Muscle layer of duodenum (tissue), 2 donors: ENCODE results near the gene STRIT1.

ENCODE experiments used
- H3K27ac ChIP-seq: one replicate; pipeline ENCODE4 v1.7.0; 2013; ENCODE audit warnings: mild to moderate bottlenecking, low read length
- H3K27me3 ChIP-seq: one replicate; pipeline ENCODE4 v1.7.0; 2013; ENCODE audit warnings: low read depth, mild to moderate bottlenecking, control low read depth, low read length
- H3K36me3 ChIP-seq, 2 donors: one replicate each; pipeline ENCODE4 v1.7.0; 2013; ENCODE audit warnings: low read length in 2 of 2, control low read depth in 1 of 2, mild to moderate bottlenecking in 1 of 2; ENCODE audit not compliant: insufficient read depth in 2 of 2, control insufficient read depth in 1 of 2
- H3K4me1 ChIP-seq, 2 donors: one replicate each; pipeline ENCODE4 v1.7.0; 2013; ENCODE audit warnings: low read length in 2 of 2, mild to moderate bottlenecking in 2 of 2, control low read depth in 1 of 2, moderate library complexity in 1 of 2; ENCODE audit not compliant: insufficient read depth in 2 of 2, control insufficient read depth in 1 of 2
- H3K4me3 ChIP-seq, 2 donors: one replicate each; pipeline ENCODE4 v1.7.0; 2013; ENCODE audit warnings: low read length in 2 of 2, low read depth in 1 of 2, mild to moderate bottlenecking in 1 of 2
- H3K9me3 ChIP-seq, 2 donors: one replicate each; pipeline ENCODE4 v1.7.0; 2013; ENCODE audit warnings: low read length in 2 of 2, control low read depth in 1 of 2, mild to moderate bottlenecking in 1 of 2; ENCODE audit not compliant: control insufficient read depth in 1 of 2
- donor health status: healthy.

STRIT1 gene

GRCh38 chr3:155312781-155313180, 19.3 kb upstream of the STRIT1 start:
- H3K27me3 ChIP-seq = no peaks in the 10 kb centered on the region
- no peak overlapping the region for H3K4me3 ChIP-seq
- no peak overlapping the region for H3K27ac ChIP-seq
- no peaks in the 10 kb centered on the region for H3K9me3 ChIP-seq
- no peaks in the 10 kb centered on the region for H3K36me3 ChIP-seq
- no peaks in the 10 kb centered on the region for H3K4me1 ChIP-seq

- H3K27me3 ChIP-seq = no peaks in the 10 kb centered on the region
- H3K36me3 ChIP-seq = no peaks in the 10 kb centered on the region
- H3K4me3 ChIP-seq = no peak overlapping the region
- no peak overlapping the region for H3K27ac ChIP-seq
- H3K4me1 ChIP-seq = no peaks in the 10 kb centered on the region
- no peaks in the 10 kb centered on the region for H3K9me3 ChIP-seq
These were observed 16.1 kb upstream of the STRIT1 start for GRCh38 chr3:155309581-155309980.

GRCh38 chr3:155308831-155309230, 15.3 kb upstream of the STRIT1 start:
- H3K4me1 ChIP-seq = no peaks in the 10 kb centered on the region
- no peak overlapping the region for H3K4me3 ChIP-seq
- H3K9me3 ChIP-seq = no peaks in the 10 kb centered on the region
- H3K36me3 ChIP-seq = no peaks in the 10 kb centered on the region
- H3K27me3 ChIP-seq = no peaks in the 10 kb centered on the region
- no peak overlapping the region for H3K27ac ChIP-seq

DNA sequence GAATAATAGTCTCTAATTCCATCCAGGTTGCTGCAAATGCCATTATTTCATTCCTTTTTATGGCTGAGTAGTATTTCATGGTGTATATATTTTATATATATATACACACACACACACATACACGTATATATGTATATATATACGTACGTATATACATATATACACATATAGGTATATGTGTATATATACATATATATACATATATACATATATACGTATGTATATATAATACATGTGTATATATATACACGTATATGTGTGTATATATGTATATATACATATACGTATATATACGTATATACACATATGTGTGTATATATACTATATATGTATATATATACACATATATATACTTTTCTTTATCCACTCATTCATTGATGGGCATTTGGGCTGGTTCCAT, 13.7 kb upstream of the STRIT1 start:
- no peak overlapping the region for H3K27ac ChIP-seq
- H3K4me3 ChIP-seq = no peak overlapping the region
- H3K27me3 ChIP-seq = no peaks in the 10 kb centered on the region
- H3K36me3 ChIP-seq = no peaks in the 10 kb centered on the region
- H3K4me1 ChIP-seq = no peaks in the 10 kb centered on the region
- no peaks in the 10 kb centered on the region for H3K9me3 ChIP-seq

DNA sequence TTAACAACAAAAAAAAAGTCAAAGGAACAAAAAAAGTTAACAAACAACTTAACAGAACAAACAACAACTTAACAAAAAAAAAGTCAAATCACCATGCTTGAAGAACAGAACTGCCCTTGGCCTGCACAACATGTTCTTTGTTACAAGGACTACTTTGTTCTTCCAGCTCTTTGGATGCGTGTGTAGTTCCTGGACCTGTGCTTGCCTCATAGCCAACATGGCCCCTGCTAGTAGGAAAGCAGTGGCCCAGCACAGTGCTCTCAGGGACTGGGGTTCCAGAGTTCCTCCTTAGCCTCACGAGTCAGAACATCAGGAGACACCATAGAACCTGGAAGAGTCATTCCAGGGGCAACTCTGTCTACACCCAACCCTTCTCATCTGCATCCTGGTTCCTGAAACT, 10.9 kb upstream of the STRIT1 start:
- no peak overlapping the region for H3K27ac ChIP-seq
- no peaks in the 10 kb centered on the region for H3K36me3 ChIP-seq
- H3K4me1 ChIP-seq = no peaks in the 10 kb centered on the region

DNA sequence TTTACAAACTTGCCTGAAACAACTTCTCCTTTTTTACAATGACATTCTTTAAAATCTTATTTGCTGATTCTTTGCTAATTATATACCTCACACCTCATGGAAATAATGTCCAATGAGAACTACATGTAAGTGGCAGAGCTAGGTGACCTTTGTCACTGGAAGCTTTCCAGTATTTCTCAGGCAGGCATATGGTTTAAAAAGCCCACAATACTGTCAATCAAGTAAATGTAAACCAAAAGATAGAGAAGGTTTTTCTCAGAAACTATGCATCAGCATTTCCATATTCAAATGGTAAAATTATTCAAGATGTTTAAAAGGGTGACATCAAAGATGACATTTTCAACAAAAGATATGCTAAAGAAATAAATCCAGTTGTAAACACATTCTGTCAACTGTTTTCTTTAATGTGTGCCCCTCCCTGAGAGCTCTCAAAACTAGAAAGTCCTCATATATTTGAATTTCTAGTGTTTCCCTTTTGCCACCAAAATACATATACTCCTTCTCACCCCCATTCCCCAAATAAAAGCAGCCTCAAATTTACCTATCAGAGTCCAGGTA, 10.1 kb upstream of the STRIT1 start:
- Histone ChIP-seq H3K9me3 (no peaks in the 10 kb centered on the region), H3K27me3 (no peaks in the 10 kb centered on the region), H3K36me3 (no peaks in the 10 kb centered on the region), H3K4me3 (no peak overlapping the region), H3K27ac (no peak overlapping the region), H3K4me1 (no peaks in the 10 kb centered on the region)

More for the DNA sequence above, 10.9 kb upstream of the STRIT1 start:
- Histone ChIP-seq H3K27me3 (no peaks in the 10 kb centered on the region), H3K4me3 (no peak overlapping the region), H3K9me3 (no peaks in the 10 kb centered on the region)

- Histone ChIP-seq H3K36me3 (no peaks in the 10 kb centered on the region), H3K4me1 (no peaks in the 10 kb centered on the region), H3K27me3 (no peaks in the 10 kb centered on the region), H3K27ac (no peak overlapping the region), H3K4me3 (no peak overlapping the region), H3K9me3 (no peaks in the 10 kb centered on the region)
These were observed 9.4 kb upstream of the STRIT1 start for GRCh38 chr3:155302891-155303290.

GRCh38 chr3:155302481-155302880, 9.0 kb upstream of the STRIT1 start:
- no peak overlapping the region for H3K27ac ChIP-seq
- no peaks in the 10 kb centered on the region for H3K27me3 ChIP-seq
- no peaks in the 10 kb centered on the region for H3K4me1 ChIP-seq
- no peaks in the 10 kb centered on the region for H3K36me3 ChIP-seq
- H3K9me3 ChIP-seq = peaks cover 0 to 2% of the 10 kb centered on the region in 2 donors
- H3K4me3 ChIP-seq = no peak overlapping the region

DNA sequence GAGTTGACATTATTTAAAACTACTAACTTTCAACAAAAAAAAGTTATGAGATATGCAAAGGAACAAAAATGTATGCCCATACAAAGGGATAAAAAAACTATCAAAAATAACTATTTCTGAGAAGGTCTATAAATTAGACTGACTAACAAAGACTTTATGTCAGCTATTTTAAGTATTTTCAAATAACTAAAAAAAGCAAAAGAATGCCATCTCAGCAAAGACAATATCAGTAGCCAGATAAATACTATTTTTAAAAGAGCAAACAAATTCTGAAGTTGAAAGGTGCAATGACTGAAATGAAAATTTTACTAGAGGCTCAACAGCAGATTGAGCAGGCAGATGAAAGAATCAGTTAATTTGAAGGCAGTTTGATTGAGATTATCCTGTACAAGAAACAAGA, 3.6 kb upstream of the STRIT1 start:
- Histone ChIP-seq H3K27ac (no peak overlapping the region), H3K4me3 (peak overlapping the region in 1 of 2 donors; percentile 11), H3K27me3 (no peaks in the 10 kb centered on the region), H3K4me1 (no peaks in the 10 kb centered on the region), H3K9me3 (peaks cover 0 to 14% of the 10 kb centered on the region in 2 donors), H3K36me3 (no peaks in the 10 kb centered on the region)

GRCh38 chr3:155296413-155296812, 2.9 kb upstream of the STRIT1 start:
- H3K27ac ChIP-seq = no peak overlapping the region

DNA sequence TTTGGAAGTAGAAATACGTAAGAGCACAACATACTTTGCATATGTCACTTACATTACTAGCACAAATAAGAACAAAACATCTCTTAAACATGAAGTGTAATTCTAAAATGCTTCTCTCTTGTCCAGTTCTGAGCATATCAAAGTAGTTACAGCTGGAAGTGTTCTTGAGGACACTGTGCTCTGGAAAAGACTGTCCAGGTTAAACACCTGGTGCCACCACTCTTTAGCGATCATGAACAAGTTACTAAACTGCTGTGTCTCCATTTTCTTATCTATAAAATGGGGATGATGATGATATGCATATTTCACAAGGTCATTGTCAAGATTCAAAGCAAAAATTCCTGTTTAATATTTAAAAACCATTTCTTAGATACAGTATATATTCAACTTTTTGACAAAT, 790 bp downstream of the STRIT1 start:
- H3K4me3 ChIP-seq = no peak overlapping the region

More at GRCh38 chr3:155296413-155296812, 2.9 kb upstream of the STRIT1 start:
- H3K36me3 ChIP-seq = no peaks in the 10 kb centered on the region
- H3K4me1 ChIP-seq = no peaks in the 10 kb centered on the region
- no peaks in the 10 kb centered on the region for H3K27me3 ChIP-seq
- H3K4me3 ChIP-seq = peak overlapping the region in 1 of 2 donors; percentile 11
- peaks cover 0 to 14% of the 10 kb centered on the region in 2 donors for H3K9me3 ChIP-seq

DNA sequence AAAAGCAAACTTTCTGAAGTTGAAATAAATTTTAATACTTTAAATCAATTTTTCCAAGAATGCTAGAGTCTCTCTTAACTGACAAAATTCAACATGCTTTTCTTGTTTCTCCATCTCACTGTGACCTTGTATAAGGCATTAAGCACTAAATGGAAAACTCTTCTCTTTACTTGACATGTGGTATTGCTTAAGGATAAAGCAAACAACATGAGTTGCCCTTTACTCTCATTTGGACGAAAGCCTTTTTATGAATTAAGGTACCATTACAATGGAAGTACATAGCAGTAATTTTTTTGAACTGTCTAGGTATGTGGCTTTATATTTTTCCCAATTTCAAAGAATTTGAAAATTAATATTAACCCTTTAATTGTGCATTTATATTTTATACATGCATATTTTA, 1.4 kb downstream of the STRIT1 start:
- no peak overlapping the region for H3K4me3 ChIP-seq
- H3K27ac ChIP-seq = no peak overlapping the region
- H3K9me3 ChIP-seq = peaks cover 0 to 9% of the 10 kb centered on the region in 2 donors

More for the DNA sequence above, 790 bp downstream of the STRIT1 start:
- Histone ChIP-seq H3K4me1 (no peaks in the 10 kb centered on the region), H3K27me3 (no peaks in the 10 kb centered on the region), H3K36me3 (no peaks in the 10 kb centered on the region), H3K27ac (no peak overlapping the region), H3K9me3 (peaks cover 0 to 14% of the 10 kb centered on the region in 2 donors)

More for the DNA sequence above, 1.4 kb downstream of the STRIT1 start:
- H3K27me3 ChIP-seq = no peaks in the 10 kb centered on the region
- H3K4me1 ChIP-seq = no peaks in the 10 kb centered on the region
- no peaks in the 10 kb centered on the region for H3K36me3 ChIP-seq
